ENCODE results near the gene SLIT3.

The SLIT3 gene

DNA sequence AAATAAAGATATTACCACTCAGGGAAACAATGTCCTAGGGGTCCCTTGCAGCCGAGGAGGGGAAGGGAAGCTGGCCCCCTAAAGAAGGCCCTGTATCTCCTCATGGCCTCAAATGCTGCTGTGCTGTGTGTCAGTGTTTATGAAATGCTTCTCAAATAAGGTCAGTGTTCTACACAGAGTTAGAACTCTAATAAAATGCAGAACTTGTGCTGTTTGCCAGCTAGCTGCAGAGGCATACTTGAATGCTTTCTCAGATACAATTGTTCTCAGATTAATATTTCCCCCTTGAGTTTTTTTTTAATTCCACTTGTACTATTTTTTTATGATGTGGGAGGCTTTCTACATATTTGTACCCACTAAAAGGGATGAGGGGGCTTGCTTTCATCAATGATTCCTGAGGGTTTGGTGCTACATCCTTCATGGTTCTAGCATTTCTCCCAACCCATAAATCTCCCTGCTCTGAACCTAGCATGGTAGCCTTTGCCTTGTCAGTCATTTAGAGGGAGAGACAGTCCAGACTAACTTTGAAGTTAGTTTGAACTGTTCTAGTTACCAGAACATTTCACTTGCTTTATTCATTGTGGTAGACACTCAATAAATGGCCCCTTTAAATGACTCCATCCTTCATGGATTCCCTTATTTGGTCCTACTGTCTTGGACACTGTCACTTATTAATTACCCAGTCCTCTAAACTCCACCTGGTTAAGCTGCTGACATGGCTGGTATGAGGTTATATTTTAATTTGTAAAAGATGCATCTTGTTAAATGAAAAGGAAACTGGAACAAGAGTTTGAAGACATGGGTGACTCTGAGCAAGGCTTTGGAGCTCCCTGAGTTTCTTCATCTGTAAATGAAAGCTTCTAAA is 12.6 kb downstream of the SLIT3 start:
- no peaks in the 10 kb centered on the region for H3K9me3 ChIP-seq (ENCODE audit: insufficient read depth, low read depth, low read length)
- H4K20me1 ChIP-seq (ENCODE audit: insufficient read depth, low read length, poor library complexity, severe bottlenecking), result no peaks in the 10 kb centered on the region
- no peaks in the 10 kb centered on the region for H3F3A ChIP-seq (ENCODE audit: low read depth)
- H2AFZ ChIP-seq (ENCODE audit: low read length), result no peak overlapping the region
- TF ChIP-seq EZH2phosphoT487 (IDR thresholded peaks at IDR 0.05; ENCODE audit: borderline replicate concordance), result no peak
- TF ChIP-seq, protein P1, sequence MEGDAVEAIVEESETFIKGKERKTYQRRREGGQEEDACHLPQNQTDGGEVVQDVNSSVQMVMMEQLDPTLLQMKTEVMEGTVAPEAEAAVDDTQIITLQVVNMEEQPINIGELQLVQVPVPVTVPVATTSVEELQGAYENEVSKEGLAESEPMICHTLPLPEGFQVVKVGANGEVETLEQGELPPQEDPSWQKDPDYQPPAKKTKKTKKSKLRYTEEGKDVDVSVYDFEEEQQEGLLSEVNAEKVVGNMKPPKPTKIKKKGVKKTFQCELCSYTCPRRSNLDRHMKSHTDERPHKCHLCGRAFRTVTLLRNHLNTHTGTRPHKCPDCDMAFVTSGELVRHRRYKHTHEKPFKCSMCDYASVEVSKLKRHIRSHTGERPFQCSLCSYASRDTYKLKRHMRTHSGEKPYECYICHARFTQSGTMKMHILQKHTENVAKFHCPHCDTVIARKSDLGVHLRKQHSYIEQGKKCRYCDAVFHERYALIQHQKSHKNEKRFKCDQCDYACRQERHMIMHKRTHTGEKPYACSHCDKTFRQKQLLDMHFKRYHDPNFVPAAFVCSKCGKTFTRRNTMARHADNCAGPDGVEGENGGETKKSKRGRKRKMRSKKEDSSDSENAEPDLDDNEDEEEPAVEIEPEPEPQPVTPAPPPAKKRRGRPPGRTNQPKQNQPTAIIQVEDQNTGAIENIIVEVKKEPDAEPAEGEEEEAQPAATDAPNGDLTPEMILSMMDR (conservative IDR thresholded peaks at IDR 0.05; ENCODE audit: low read length), result no peak
- no peaks in the 10 kb centered on the region for H3K27me3 ChIP-seq (ENCODE audit: insufficient read depth, low read length, poor library complexity, severe bottlenecking)
- no peaks in the 10 kb centered on the region for H3K4me1 ChIP-seq (ENCODE audit: insufficient read depth, low read length, poor library complexity, severe bottlenecking)
- H3K4me3 ChIP-seq (ENCODE audit: low read length, poor library complexity, severe bottlenecking), result no peak overlapping the region
- H3K79me2 ChIP-seq (ENCODE audit: insufficient read depth, low read length), result no peaks in the 10 kb centered on the region
- no peaks in the 10 kb centered on the region for H3K36me3 ChIP-seq (ENCODE audit: insufficient read depth, low read length)
- no peaks in the 10 kb centered on the region for H3K9me2 ChIP-seq (replicated peaks; ENCODE audit: low read depth, low read length)
- no peak overlapping the region for H3K9ac ChIP-seq (ENCODE audit: low read depth, low read length, poor library complexity, severe bottlenecking)
- no peak overlapping the region for H3K4me2 ChIP-seq (ENCODE audit: low read depth, low read length, poor library complexity, severe bottlenecking)

DNA sequence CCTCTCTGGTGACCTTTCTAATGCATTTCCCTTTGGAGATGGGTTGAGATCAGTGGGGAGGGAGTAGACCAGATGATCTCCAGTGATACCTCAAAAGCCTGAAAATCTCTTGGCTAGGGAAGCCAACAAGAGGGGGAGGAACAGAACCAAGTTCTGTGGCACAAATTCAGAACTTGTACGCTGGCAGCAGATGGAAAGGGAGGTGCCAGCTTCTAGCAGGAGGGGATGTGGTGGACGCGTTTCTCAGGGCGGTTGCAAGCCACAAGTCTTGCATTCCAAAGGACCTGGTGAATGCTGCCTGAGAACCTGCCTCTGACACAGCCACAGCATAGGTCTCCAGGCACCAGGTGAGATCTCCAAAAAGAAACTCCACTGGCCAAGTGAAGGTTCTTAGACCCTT is 13.4 kb downstream of the SLIT3 start:
- no peaks in the 10 kb centered on the region for H3K27me3 ChIP-seq (ENCODE audit: insufficient read depth, low read length, poor library complexity, severe bottlenecking)
- no peak overlapping the region for H3K4me2 ChIP-seq (ENCODE audit: low read depth, low read length, poor library complexity, severe bottlenecking)
- H3K9me2 ChIP-seq (replicated peaks; ENCODE audit: low read depth, low read length), result no peaks in the 10 kb centered on the region
- no peak overlapping the region for H2AFZ ChIP-seq (ENCODE audit: low read length)
- H3K9ac ChIP-seq (ENCODE audit: low read depth, low read length, poor library complexity, severe bottlenecking), result no peak overlapping the region
- H3K79me2 ChIP-seq (ENCODE audit: insufficient read depth, low read length), result no peaks in the 10 kb centered on the region
- H3F3A ChIP-seq (ENCODE audit: low read depth), result no peaks in the 10 kb centered on the region
- H3K4me3 ChIP-seq (ENCODE audit: low read length, poor library complexity, severe bottlenecking), result no peak overlapping the region
- TF ChIP-seq, protein P1 (conservative IDR thresholded peaks at IDR 0.05; ENCODE audit: low read length), result no peak
- TF ChIP-seq EZH2phosphoT487 (IDR thresholded peaks at IDR 0.05; ENCODE audit: borderline replicate concordance), result no peak
- H3K36me3 ChIP-seq (ENCODE audit: insufficient read depth, low read length), result no peaks in the 10 kb centered on the region
- no peaks in the 10 kb centered on the region for H3K9me3 ChIP-seq (ENCODE audit: insufficient read depth, low read depth, low read length)
- no peaks in the 10 kb centered on the region for H4K20me1 ChIP-seq (ENCODE audit: insufficient read depth, low read length, poor library complexity, severe bottlenecking)
- H3K4me1 ChIP-seq (ENCODE audit: insufficient read depth, low read length, poor library complexity, severe bottlenecking), result no peaks in the 10 kb centered on the region

DNA sequence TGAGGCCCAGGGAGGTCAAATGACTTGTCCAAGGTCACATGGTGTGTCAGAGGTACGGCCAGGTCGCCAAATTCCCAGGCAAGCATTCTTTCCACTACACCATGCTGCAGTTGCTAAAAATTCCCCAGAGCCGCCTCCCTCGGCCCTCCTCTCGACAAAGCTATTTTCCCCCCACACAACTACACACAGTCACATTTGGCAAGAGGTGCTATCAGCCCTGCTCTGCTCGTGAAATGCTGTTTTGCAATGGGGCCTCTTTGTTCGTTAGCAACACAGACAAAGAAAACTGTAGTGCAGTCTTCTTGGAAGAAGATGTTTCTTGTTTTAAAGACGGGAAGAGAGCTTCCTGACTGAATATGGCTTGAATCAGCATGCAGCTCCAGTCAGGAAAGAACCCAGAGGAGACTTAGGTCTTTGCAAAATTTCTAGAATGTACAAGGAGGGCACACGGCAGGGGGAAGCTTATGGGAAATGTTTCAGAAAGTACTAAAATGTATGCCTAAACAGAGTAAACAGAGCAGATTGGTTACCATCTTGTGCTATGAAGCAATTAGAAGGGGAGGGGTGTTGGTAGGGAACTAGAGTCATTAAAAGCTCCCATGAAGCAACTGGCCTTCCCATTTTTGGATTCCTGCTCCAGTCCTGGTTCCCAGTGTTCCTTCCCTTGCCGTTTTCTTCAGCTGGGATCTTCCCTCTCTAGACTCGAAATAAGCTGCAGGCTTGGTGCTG is 14.2 kb downstream of the SLIT3 start:
- H3K27me3 ChIP-seq (ENCODE audit: insufficient read depth, low read length, poor library complexity, severe bottlenecking), result no peaks in the 10 kb centered on the region
- TF ChIP-seq, protein P1 (conservative IDR thresholded peaks at IDR 0.05; ENCODE audit: low read length), result no peak
- no peak for TF ChIP-seq EZH2phosphoT487 (IDR thresholded peaks at IDR 0.05; ENCODE audit: borderline replicate concordance)
- no peaks in the 10 kb centered on the region for H4K20me1 ChIP-seq (ENCODE audit: insufficient read depth, low read length, poor library complexity, severe bottlenecking)
- H2AFZ ChIP-seq (ENCODE audit: low read length), result no peak overlapping the region
- H3K4me3 ChIP-seq (ENCODE audit: low read length, poor library complexity, severe bottlenecking), result no peak overlapping the region
- H3K9me2 ChIP-seq (replicated peaks; ENCODE audit: low read depth, low read length), result no peaks in the 10 kb centered on the region
- H3K79me2 ChIP-seq (ENCODE audit: insufficient read depth, low read length), result no peaks in the 10 kb centered on the region
- no peaks in the 10 kb centered on the region for H3K4me1 ChIP-seq (ENCODE audit: insufficient read depth, low read length, poor library complexity, severe bottlenecking)
- no peaks in the 10 kb centered on the region for H3K9me3 ChIP-seq (ENCODE audit: insufficient read depth, low read depth, low read length)
- H3K4me2 ChIP-seq (ENCODE audit: low read depth, low read length, poor library complexity, severe bottlenecking), result no peak overlapping the region
- H3K9ac ChIP-seq (ENCODE audit: low read depth, low read length, poor library complexity, severe bottlenecking), result no peak overlapping the region
- H3F3A ChIP-seq (ENCODE audit: low read depth), result no peaks in the 10 kb centered on the region
- H3K36me3 ChIP-seq (ENCODE audit: insufficient read depth, low read length), result no peaks in the 10 kb centered on the region

Data from Loucy (cell line).